ENCODE measurements around the gene LOXL3.

- TF ChIP-seq CTCF (IDR thresholded peaks at IDR 0.05) (no peak), EZH2 (IDR thresholded peaks at IDR 0.05; ENCODE audit: borderline replicate concordance, insufficient read depth, low read depth, low read length, poor library complexity, severe bottlenecking) (no peak)
Observed at GRCh38 chr2:74564222-74564621, 10.5 kb upstream of the LOXL3 start.
